GM18951 (cell line): ENCODE measurements around the gene SNCG.
"Not testable (repeated sequence)": the region's sequence is repeated elsewhere in the genome, so short reads cannot be mapped to it uniquely, and the experiment has no call there.

ENCODE experiments used
- POLR2A ChIP-seq: IDR thresholded peaks from 4 replicates; pipeline ENCODE4 v1.6.1; 2011; ENCODE audit warnings: mild to moderate bottlenecking; ENCODE audit not compliant: insufficient read length, insufficient read depth; ENCODE audit errors: extremely low read depth
- in situ Hi-C: fragments of 300-500 bp; cut with MboI; formaldehyde crosslinking; loops from one replicate; pipeline ENCODE4 v1.12.0; 2022; ENCODE audit warnings: low sequenced_read_pairs, mixed read lengths, inconsistent platforms; ENCODE audit not compliant: unreplicated experiment

SNCG gene

DNA sequence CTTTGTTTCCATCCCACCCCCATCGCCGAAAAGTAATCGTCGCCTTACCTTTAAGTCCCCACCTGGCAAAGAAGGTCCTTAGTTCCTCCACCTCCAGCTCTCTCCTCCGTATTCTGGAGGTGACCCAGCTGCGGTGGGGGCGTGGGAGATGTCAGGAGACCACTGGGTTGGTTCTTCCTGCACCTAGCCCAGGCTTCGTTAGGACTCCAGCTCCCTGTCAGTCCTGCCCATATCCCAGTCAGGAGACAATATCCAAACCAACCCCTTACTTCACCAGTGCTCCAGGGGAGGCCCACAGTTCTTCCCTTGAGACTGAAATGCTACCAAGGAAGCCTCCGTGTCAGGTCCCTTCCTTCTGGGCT is 10.6 kb downstream of the SNCG start:
- no peak for TF ChIP-seq POLR2A
- in situ Hi-C loops: no loop called here

DNA sequence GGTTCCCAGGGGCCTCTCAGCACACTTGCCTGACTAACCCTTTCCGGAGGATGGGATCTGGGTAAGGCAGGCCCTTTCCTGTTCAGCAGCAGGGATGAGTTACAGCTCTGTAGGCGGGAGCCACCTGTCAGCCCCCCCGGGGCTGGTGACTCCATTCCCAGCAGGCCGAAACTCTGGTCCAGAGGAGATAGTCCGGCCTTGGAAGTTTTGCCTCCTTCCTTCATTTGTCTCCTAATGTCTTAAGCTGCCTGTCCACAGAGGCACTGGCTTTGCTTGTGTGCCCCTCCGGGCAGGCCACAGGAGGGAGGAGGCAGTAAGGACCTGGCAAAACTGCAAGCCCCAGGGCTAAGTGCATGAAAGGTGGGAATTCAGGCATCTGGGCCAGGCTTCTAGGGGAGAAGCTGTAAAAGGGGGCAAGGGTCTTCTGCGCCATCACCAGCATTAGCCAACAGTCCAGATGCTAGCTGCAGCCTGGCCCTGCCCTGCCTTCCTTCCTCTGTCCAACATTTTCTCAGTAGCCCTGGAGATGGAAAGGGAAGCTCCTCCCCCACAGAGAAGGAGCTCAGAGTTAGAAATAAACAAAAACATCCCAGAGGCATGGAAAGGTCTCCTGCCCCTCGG is 11.1 kb downstream of the SNCG start:
- no peak for TF ChIP-seq POLR2A

DNA sequence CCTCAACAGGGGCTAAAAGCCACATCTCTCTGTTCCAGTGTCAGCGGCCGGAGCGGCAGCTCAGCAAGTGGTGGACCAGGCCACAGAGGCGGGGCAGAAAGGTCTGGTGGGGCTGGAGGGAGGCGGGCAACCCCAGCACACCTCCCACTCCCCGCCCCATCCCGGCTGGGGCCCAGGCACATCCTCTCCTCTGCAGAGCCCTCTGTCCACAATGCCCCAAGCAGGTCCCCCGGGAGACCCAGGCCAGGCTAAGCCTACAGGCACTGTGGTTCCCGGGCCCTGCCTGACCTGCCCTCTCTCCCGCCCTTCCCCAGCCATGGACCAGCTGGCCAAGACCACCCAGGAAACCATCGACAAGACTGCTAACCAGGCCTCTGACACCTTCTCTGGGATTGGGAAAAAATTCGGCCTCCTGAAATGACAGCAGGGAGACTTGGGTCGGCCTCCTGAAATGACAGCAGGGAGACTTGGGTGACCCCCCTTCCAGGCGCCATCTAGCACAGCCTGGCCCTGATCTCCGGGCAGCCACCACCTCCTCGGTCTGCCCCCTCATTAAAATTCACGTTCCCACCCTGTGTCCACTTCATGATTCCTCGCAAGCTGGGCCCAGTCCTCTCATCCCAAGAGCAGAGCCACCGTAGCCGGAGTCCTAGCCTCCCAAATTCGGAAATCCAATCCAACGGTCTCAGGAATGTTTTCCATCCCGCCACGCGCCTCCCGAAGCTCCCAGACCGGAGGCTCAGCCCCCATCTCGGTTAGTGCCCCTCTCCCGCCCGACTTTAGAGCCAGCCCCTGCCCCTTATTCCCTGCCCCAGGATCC is 12.0 kb downstream of the SNCG start:
- in situ Hi-C loops: no loop called here
- no peak for TF ChIP-seq POLR2A

More for the DNA sequence above, 11.1 kb downstream of the SNCG start:
- in situ Hi-C loops: no loop called here

DNA sequence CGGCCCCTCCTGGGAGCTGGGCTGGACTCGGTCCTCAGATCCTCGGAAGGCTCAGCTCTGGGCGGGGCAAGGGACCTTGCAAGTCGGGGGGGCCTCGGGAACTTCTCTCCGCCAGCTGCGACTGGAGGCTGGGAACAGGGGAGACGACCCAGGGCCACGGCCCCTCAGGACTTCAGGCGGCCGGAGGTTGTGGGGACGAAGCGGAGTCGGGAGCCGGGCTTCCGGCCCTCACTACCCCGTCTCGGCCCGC is 12.5 kb downstream of the SNCG start:
- in situ Hi-C loops: no loop called here

DNA sequence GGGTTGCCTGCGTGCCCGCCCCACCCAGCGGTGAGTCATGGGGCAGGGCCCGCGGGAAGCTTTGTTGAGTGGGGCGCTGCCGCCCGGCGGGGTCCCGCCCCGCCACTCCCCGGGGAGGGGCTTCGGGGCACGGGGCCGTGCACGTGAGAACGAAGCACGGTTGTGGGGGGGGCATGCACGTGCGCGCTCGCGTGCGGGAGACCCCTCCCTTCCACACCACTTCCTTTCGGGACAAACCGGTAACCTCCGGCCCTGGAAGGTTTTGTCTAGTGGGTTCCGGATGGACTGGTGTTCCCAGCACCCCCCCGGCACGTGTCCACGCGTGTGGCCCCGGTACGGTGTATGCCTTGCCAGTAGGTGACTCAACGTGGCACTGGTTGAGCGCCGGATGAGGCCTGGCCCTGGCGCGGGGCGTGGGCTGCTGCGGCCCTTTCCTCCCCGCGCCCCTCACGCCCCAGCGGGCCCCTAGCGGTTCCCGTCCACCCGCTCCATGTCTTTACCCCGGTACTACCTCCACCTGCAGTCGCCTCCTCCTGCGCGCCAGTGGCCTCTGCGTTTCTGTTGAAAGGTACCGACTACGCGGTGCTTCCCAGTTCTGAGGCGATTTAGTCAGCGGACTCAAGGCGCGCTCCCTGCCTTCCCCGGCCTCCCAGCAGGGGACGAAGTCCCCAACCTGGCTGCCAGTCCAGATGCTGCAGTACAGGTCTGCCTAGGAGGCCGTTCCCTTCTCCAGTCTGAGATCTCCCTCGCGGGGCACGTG is 13.0 kb downstream of the SNCG start:
- TF ChIP-seq POLR2A: peak; percentile 67
- in situ Hi-C loops: no loop called here

More for the DNA sequence above, 12.5 kb downstream of the SNCG start:
- peak; percentile 82 for TF ChIP-seq POLR2A

DNA sequence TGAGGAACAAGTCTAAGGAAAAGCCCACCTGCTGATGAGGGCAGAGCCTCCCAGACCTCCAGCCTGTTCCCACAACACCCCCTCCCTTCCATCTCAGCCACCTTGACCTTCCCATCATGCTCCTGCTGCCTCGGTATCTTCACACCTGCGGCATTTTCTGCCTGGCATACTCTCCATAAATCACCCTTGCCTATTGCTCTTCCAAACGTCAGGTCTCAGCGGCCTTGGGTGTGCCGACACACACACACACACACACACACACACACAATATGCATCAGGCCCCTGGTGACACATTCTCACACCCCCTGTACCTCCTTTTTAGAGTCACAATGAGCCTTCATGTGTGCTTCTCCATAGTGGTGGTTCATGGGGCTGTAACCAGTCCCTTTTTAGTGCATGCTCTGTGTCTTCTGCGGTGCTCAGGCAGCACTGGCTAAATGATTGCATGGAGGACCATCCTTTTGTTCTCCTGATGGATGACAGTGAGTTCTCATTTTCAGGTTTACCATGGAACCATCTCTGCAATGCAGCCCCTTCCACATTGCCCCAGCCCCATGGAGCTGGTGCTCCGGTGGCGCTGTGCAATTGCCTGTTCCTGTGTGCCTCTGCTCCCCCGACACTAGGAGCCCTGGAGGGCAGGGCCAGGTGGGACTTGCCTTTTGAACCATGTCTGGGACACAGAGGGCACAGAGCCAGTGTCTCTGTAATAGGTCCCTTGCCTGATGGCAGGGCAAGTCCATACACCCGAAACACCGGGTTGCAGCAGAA is 14.4 kb downstream of the SNCG start:
- in situ Hi-C loops: no loop called here
- TF ChIP-seq POLR2A: no peak

DNA sequence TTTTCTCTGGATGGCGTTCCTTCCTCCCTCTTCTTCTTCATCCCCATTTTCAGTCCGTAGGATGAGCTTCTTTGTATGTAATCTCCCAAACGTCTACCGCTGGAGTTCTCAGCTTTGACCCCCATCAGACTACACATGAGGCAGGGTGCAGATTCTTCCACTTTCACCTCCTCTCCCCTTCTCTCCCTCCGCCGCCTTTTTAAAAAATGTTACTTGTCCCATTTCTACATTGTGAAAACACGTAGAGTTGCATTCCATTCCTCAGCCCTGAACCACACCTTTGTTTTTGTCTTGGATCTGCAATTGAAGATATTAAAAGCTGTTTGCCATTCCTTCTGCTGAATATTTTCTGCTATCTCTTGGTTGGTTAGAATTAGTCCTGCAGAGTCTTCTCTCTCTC is 16.1 kb downstream of the SNCG start:
- no peak for TF ChIP-seq POLR2A
- in situ Hi-C loops: no loop called here

DNA sequence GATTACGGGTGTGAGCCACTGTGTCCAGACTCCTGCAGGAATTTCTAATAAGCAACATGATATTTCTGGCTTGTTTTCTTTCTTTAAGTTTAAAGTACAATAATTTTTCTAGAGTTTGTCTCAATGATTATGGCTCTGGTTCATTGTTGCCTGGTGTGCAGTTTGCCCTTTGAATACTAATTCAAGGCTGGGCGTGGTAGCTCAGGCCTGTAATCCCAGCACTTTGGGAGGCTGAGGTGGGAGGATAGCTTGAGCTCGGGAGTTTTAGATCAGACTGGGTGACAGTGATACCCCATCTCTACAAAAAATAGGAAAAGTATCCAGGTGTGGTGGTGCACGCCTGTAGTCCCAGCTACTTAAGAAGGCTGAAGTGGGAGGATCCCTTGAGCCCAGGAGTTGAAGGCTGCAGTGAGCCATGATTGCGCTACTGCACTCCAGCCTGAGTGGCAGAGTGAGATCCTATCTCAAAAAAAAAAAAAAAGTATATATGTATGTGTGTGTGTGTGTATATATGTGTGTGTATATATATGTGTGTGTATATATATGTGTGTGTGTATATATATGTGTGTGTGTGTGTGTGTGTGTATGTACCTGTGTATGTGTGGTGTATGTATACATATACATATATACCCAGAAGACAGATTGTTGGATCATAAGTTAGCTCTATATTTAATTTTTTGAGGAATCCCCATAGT is 18.1 kb downstream of the SNCG start:
- in situ Hi-C loops: no loop called here
- TF ChIP-seq POLR2A: no peak

DNA sequence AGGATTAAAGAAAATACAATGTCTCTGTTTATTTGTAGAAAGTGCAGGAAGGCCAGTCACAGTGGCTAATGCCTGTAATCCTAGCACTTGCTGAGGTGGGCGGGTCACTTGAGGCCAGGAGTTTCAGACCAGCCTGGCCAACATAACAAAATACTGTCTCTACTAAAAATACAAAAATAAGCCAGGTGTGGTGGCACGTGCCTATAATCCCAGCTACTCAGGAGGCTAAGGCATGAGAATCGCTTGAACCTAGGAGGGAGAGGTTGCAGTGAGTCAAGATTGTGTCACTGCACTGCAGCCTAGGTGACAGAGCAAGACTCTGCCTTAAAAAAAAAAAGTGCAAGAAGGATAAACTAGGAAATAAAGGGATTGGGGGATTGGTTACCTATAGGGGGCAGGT is 20.1 kb downstream of the SNCG start:
- in situ Hi-C loops: not testable (repeated sequence)

DNA sequence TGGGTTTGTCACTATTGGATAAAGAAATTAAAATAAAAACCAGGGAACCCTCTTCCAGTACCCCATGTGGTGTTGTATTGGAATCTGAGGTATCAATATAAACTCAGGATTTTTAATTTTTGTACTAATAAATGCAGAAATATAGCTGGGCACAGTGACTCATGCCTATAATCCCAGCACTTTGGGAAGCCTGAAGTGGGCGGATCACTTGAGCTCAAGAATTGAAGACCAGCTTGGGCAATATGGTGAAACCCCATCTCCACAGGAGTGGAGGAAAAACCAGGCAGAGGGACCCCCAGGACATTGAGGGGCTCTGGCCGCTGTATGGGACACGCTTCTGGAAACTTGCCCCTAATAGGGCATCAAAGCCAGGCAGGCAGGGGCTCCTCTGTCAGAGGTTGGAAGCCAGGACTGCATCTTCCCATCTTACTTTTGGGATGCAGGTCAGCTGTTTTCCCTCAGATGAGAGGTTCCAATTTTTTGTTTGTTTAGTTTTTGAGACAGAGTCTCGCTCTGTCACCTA is 21.0 kb downstream of the SNCG start:
- TF ChIP-seq POLR2A: no peak
- in situ Hi-C loops: no loop called here

DNA sequence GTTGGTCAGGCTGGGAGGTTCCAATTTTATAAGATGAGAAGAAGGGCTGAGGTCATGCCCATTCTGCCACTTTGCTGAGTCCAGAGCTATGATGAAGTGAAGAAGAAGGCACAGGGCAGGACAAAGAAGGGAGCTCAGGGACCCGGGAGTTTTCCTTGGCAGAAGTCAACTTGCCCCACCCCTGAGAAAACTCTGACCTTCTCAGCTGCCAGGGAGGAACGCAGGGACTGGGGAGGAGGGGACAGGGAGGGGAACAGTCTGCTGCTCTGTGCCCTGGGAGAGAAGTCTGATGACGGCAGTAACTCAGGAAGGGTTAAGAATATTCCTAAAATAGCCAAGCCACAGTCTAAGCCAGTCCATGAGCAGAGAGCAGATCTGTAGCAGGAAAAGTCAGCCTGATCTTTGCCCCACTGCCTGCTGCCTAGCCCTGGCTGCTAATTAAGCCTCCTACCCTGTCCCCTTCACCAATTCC is 21.6 kb downstream of the SNCG start:
- in situ Hi-C loops: no loop called here
- TF ChIP-seq POLR2A: no peak

DNA sequence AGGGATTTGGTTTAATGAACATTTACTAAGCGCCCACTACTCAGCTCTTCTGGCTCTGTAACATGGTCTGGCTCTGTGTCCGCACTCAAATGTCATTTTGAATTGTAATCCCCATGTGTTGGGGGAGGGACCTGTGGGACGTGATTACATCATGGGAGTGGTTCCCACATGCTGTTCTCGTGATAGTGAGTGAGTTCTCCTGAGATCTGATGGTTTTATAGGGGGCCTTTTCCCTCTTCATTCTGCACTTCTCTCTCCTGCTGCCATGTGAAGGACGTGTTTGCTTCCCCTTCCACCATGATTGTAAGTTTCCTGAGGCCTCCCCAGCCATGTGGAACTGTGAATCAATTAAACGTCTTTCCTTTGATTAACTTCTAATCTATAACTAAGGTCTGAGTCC is 22.6 kb downstream of the SNCG start:
- in situ Hi-C loops: not testable (repeated sequence)

DNA sequence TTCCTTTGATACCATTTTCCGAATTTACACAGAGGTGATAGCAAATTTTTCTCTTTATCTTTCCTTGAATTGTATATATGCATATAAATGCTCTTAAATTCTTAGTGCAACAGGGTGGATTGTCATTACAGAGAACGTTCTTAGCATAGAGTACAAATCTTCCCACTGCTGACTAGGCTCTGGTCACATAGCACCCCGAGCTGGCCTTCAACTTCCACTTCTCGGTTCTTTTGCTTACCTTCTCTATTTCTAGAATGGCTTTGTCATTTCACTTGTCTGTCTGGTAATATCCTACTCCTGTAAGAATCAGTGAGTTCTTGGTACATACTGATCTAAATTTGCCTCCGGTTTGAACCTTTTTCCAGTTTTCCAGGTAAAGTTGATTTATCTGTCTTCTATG is 23.3 kb downstream of the SNCG start:
- no peak for TF ChIP-seq POLR2A
- in situ Hi-C loops: no loop called here

DNA sequence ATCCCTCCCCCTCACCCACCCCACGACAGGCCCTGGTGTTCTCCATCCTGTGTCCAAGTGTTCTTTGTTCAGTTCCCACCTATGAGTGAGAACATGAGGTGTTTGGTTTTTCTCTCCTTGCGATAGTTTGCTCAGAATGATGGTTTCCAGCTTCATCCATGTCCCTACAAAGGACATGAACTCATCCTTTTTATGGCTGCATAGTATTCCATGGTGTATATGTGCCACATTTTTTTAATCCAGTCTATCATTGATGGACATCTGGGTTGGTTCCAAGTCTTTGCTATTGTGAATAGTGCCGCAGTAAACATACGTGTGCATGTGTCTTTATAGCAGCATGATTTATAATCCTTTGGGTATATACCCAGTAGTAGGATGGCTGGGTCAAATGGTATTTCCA is 26.1 kb downstream of the SNCG start:
- in situ Hi-C loops: not testable (repeated sequence)
